Stimulated activated CD8-positive, alpha-beta memory T cell treated with anti-CD3 and anti-CD28 coated beads, Interleukin-7, amount 100 ng/mL, for 4 hours (primary cell): ENCODE results near the gene LRRC4C.
"Not testable (repeated sequence)": the region's sequence is repeated elsewhere in the genome, so short reads cannot be mapped to it uniquely, and the experiment has no call there.

Source experiments
- DNase-seq, 2 donors: peaks; one replicate each; pipeline ENCODE4 v3.0.0-alpha.2; 2020; ENCODE audit warnings: low read depth in 2 of 2

LRRC4C gene

GRCh38 chr11:41031551-41032060 is 427.8 kb downstream of the LRRC4C start:
- no peak for DNase-seq

DNA sequence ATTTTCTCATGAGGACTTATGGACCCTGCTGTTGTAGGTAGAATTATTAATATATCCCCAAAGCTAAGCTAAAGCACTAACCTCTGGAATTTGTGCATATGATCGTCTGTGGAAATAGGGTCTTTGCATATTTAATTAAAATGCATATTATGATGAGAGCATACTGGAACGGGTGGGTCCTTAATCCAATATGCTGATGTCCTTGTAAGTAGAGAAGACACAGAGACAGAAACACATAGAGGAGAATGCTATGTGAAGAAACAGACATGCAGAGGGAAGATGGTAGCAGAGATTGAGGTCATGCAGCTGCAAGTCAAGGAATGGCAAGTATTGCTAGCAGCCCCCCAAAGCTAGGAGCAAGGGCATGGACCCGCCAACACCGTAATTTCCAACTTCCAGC is 439.2 kb downstream of the LRRC4C start:
- no peak for DNase-seq

- DNase-seq = not testable (repeated sequence)
Measured at GRCh38 chr11:41019666-41020065, 439.8 kb downstream of the LRRC4C start.

- DNase-seq = no peak
Measured at GRCh38 chr11:41018224-41018623, 441.2 kb downstream of the LRRC4C start.

- no peak for DNase-seq
Measured at GRCh38 chr11:41010361-41011050, 448.9 kb downstream of the LRRC4C start.

GRCh38 chr11:41005986-41006385 is 453.5 kb downstream of the LRRC4C start:
- DNase-seq = no peak

- no peak for DNase-seq
Measured at GRCh38 chr11:41003339-41004282, 455.8 kb downstream of the LRRC4C start.

DNA sequence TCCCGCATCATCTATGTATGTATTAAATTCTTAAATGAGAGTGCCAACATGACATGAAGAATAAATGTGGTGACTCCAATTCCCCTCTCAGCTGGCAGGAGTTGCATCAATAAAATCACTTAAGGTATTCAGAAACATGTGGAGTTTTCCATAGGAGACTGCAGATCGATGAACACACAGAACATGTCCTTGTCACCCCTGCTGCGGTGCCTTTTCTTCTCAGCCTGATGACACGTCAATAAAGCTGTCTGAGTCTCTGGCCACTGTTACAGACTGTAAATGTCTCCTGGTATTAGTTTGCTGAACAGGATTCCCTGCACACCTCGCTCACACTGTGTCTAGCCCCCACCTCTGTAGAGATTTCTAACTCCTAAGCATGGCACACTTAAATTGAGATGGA is 460.5 kb downstream of the LRRC4C start:
- no peak for DNase-seq

DNA sequence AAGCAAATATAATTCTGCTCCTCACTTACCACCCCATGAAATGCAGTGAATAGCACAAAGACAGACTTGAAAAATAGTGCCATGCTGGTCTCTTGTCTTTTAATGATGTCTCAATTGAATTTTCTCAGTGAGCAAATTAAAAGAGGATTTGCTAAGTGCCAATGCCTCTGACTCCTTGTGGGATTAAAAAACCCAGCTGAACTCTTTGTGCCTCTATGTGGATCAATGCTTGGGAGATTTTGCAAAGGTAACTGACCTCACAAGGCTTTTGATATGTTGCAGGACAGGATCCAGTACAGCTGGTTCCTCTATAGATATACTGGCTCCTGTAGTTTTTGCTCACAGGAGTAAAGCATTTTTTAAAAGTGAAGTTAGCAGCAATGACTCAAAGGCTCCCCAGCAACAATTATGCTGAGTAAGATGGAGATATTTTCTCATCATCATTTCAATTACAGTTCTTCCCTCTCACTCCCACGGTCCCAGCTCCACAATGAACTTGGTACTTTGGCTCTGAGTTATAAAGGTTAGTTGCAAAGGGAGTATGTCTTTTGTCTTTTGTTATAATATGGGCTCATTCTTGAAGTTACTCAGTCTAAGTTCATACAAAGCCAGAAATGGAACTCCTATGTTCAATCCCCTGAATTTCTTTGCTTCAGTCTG is 471.5 kb downstream of the LRRC4C start:
- DNase-seq = no peak

DNA sequence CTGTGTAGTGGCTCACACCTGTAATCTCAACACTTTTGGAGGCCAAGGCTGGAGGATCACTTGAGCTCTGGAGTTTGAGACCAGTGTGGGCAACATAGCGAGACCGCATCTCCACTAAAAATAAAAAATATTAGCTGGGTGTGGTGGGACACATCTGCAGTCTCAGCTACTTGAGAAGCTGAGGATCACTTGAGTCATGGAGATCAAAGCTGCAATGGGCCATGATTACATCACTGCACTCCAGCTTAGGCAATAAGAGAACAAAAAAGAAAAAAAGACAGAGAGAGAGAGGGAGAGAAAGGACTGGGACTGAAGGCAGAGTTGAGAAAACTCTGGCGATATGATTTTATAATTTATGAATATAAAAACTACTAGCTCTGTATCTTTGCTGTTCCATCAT is 473.1 kb downstream of the LRRC4C start:
- DNase-seq = no peak

GRCh38 chr11:40975076-40975475 is 484.4 kb downstream of the LRRC4C start:
- DNase-seq = no peak

- no peak for DNase-seq
Measured at GRCh38 chr11:40974186-40974795, 485.2 kb downstream of the LRRC4C start.

DNA sequence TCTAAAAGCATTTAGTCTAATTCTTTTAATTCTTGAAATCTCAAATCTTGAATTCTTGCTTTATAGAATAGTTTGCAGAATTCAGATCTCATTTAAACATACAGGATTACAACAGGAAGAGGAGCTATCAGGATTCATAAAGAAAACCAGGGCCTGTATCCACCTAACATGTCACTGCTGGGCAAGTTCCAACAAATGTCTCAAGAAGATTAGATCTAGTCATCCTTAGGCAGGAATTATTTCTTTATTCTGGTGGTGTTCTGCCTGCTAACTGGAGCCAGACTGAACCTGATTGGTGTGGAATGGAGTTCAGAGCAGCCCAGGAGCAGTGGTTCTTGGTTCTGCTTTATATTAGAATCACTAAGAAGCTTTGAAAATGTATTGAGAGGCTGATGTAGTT is 500.7 kb downstream of the LRRC4C start:
- no peak for DNase-seq

DNA sequence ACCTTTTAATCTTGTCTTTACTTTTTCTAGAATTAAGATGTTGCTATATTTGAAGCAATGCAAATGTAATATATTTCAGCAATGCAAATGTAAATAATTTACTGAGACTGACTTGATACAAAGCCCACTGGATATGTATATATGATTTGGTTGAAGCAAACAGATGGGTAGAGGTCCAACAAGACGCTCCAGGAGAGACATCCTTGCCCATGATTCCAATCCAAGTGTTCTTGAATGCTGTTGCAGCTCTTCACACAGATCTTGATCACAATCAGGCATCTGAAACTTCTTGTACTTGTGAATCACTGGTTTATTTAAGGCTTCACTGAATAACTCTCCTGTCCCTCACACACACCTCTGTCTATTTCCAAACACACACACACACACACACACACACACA is 507.0 kb downstream of the LRRC4C start:
- DNase-seq = no peak

DNA sequence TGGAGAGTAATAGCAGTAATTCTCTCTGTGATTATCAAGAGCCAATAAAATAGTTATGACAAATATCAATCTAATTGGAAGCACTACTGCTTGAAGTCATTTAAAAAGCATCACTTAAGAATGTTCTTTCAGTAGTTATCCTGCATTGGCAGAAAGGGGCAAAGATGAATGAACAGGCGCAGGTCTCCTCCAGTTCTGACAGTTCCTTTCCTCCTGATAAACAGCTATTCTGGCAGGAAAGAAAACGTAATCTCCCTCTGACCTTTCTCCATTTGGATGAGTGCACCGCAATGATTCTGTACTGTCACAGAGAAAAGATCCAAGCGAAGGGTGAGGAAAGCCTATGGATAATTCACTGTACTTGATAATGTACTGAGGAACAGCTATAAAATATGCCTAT is 521.5 kb downstream of the LRRC4C start:
- DNase-seq = no peak

DNA sequence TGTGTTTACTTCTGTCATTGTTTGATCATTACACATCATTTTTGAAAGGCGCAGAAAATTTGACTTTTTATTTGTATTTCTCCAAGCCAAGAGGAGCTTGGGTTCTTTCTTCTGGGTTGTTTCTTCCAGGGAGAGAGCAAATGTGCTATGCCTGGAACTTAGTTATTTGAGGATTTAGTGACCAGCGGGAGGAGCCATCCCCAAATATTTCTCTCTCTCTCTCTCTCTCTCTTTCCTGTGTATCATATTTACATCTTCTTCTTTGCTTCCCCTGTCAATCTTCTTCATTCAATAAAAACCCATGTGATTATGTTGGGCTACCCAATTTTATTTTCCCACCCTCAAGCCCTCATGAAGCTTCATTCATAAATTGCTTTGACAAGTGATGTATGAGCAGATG is 534.5 kb downstream of the LRRC4C start:
- DNase-seq = no peak

GRCh38 chr11:40921246-40921645 is 538.2 kb downstream of the LRRC4C start:
- no peak for DNase-seq

- DNase-seq = not testable (repeated sequence)
Measured at GRCh38 chr11:40910774-40911173, 548.7 kb downstream of the LRRC4C start.

DNA sequence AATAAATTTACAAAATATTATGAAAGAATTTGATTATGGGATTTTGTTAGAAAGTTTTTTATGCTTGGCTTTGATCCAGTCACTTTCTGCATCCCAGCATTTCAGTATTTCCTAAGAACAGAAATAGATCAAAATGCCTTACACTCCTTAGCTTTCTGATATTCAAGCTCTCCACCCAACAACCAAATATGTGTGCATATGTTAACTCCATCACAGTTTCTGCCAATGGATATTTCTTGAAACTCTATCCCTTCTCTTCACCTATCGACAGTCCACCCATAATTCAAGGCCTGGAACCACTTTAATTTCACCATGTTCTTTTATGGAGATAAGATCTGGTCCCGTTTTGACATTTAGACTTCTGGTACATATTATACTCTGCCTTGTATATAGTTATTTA is 565.0 kb downstream of the LRRC4C start:
- no peak for DNase-seq

DNA sequence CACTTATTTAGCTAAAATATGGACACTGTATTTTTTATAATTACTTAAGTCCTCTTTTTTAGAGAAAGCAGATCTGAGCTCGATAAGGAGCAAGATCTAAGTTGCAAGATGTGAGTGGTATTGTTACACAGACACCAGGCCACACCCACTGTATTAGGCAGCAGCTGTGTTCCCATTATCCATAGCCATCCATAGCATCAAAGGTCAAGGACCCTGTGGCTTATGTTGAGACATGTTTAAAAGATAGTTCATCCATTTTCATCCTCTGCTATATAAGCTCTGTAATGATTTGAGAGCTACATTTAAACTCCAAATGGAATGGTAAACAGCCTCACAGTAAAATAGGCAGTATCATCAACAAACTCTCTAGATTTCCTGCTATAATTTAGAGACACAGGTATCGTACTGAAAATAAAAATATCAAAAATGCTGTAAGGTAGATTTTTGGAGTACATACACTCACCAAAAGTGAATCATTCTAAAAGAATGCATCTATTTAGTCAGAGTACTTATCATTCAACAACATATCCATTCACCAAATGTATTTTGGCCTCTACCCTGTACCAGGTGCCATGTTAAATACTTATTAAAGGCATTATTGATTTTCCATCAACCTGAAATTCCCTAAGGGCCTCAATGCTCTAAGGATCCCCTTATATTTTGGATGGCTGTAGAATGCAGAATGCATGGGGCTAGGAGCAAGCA is 574.0 kb downstream of the LRRC4C start:
- no peak for DNase-seq

DNA sequence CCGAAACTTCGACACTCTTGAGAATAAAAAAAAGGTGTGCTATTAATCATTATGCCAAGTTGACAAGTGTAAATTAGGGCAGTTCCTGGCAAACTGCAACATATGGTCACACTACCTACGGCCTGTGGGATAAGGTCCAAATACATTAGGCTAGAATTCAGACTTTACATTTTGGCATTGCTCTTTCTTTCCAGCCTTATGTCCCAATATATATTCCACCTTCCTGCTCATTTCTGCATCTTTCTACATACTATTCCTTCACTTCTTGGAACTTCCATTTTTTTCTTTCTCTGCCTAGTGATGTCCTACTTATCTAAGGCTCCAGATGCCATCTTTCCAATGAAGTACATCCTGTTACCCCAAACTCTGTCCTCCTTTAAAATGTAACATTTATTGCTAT is 577.2 kb downstream of the LRRC4C start:
- DNase-seq = no peak
